Suprapubic skin (tissue), 3 donors: ENCODE data around the gene MEAK7.

Source experiments
- EP300 ChIP-seq: sonication (generic); formaldehyde crosslinking; IDR thresholded peaks from one replicate; pipeline ENCODE4 v1.6.1; 2017; ENCODE audit warnings: antibody characterized with exemption
- POLR2A ChIP-seq, 2 donors: fragments of 450-650 bp; IDR thresholded peaks; one replicate each; pipeline ENCODE4 v1.6.1; 2017; ENCODE audit warnings: antibody characterized with exemption in 2 of 2, mild to moderate bottlenecking in 2 of 2, moderate library complexity in 2 of 2
- TF ChIP-seq, protein P1 (sequence below), 2 donors: fragments of 200-600 bp in 1 of 2; fragments of 450-650 bp in 1 of 2; sonication (generic) in 1 of 2; IDR thresholded peaks; one replicate each; pipeline ENCODE4 v1.5.1; 2016 to 2019; ENCODE audit warnings: antibody characterized with exemption in 2 of 2, mild to moderate bottlenecking in 1 of 2, moderate library complexity in 1 of 2

DNA sequence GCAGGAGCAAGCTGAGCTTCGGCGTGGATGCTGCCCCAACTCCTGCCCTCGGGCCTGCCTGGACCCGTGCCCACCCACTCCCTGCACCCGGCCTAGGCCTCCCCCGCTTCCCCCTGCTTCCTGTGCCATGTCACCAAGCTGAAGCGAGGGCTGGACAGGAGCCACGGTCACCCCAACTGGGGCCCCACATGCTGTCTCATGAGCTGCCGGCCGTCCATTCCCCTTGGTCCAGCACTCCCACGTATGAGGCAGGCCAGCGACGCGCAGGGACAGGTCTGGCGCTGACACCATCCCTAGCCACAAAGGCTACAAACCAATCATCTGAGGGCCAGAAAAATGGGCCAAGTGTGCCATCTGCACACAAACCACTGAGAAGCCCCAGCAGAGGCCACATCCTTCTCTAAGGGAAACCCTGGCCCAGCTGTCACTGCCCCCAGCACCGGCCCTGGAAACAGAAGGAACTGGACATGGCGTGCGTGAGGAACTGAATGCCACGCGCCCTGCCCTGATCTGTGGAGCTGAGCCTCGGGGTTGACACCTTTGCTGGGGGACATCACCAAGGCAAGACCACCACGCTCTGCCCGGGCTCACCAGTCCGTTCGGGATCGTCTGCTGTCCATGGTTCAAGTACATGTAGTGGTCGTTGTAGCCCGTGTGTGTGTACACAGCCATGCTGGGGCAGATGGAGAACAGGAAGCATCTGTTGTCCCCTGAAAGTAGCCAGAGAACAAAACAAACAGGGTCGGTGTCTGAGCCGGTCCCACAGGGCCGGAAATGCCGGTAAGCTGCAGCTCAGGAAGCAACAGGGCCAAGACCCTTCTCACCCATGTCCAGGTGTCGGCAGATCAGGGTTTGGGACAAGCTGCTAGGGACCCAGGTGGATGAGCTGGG, 22.2 kb downstream of the MEAK7 start:
- TF ChIP-seq, protein P1, sequence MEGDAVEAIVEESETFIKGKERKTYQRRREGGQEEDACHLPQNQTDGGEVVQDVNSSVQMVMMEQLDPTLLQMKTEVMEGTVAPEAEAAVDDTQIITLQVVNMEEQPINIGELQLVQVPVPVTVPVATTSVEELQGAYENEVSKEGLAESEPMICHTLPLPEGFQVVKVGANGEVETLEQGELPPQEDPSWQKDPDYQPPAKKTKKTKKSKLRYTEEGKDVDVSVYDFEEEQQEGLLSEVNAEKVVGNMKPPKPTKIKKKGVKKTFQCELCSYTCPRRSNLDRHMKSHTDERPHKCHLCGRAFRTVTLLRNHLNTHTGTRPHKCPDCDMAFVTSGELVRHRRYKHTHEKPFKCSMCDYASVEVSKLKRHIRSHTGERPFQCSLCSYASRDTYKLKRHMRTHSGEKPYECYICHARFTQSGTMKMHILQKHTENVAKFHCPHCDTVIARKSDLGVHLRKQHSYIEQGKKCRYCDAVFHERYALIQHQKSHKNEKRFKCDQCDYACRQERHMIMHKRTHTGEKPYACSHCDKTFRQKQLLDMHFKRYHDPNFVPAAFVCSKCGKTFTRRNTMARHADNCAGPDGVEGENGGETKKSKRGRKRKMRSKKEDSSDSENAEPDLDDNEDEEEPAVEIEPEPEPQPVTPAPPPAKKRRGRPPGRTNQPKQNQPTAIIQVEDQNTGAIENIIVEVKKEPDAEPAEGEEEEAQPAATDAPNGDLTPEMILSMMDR (IDR thresholded peaks at IDR 0.05): no peak
- no peak for TF ChIP-seq POLR2A (IDR thresholded peaks at IDR 0.05)
- TF ChIP-seq EP300: no peak
